Esophagus muscularis mucosa (tissue), 4 donors: ENCODE data around the gene LYPLA2. TPM values are rescaled to one million over a fixed set of nuclear protein-coding genes. Genes with fewer than 3 reads are reported as not detected.
A peak's percentile ranks its signal among the peaks of the same experiment; 100 is the strongest.
"Not testable (repeated sequence)": the region's sequence is repeated elsewhere in the genome, so short reads cannot be mapped to it uniquely, and the experiment has no call there.

Experiments used
- DNase-seq: peaks from one replicate; pipeline ENCODE4 v3.0.0-alpha.2; 2017; ENCODE audit errors: extremely low spot score
- H3K27ac ChIP-seq, 4 donors: fragments of 200-600 bp; sonication (generic); replicated peaks in 1 of 4; 1 replicate in 3 of 4; 2 replicates in 1 of 4; pipeline ENCODE4 v1.5.1; 2016 to 2019; ENCODE audit warnings: mild to moderate bottlenecking in 1 of 4
- H3K27me3 ChIP-seq, 4 donors: fragments of 200-600 bp; sonication (generic); one replicate each; pipeline versions ENCODE4 v1.5.1 to v1.6.0; 2016 to 2019
- H3K36me3 ChIP-seq, 4 donors: fragments of 200-600 bp; sonication (generic); one replicate each; pipeline ENCODE4 v1.5.1; 2016 to 2019
- H3K4me1 ChIP-seq, 4 donors: fragments of 200-600 bp; sonication (generic); one replicate each; pipeline ENCODE4 v1.5.1; 2016 to 2019
- H3K4me3 ChIP-seq, 4 donors: fragments of 200-600 bp; sonication (generic); 1 replicate in 2 of 4; 2 replicates in 2 of 4; pipeline ENCODE4 v1.5.1; 2016 to 2019; ENCODE audit warnings: mild to moderate bottlenecking in 4 of 4, moderate library complexity in 1 of 4
- H3K9me3 ChIP-seq, 4 donors: fragments of 200-600 bp; sonication (generic); 1 replicate in 3 of 4; 2 replicates in 1 of 4; pipeline ENCODE4 v1.5.1; 2016 to 2019
- CTCF ChIP-seq, 3 experiments: fragments of 200-600 bp in 2 of 3; fragments of 450-650 bp in 1 of 3; sonication (generic) in 2 of 3; IDR thresholded peaks; one replicate each; pipeline ENCODE4 v1.5.1; 2017 to 2019; ENCODE audit warnings: antibody characterized with exemption in 3 of 3, mild to moderate bottlenecking in 2 of 3, moderate library complexity in 1 of 3
- EP300 ChIP-seq: sonication (generic); formaldehyde crosslinking; IDR thresholded peaks from one replicate; pipeline ENCODE4 v1.6.1; 2017; ENCODE audit warnings: antibody characterized with exemption
- POLR2A ChIP-seq: fragments of 450-650 bp; IDR thresholded peaks from one replicate; pipeline ENCODE4 v1.6.1; 2017; ENCODE audit warnings: antibody characterized with exemption, moderate library complexity, mild to moderate bottlenecking, low read depth
- POLR2AphosphoS5 ChIP-seq, 2 donors: sonication (generic); formaldehyde crosslinking; IDR thresholded peaks; one replicate each; pipeline ENCODE4 v1.6.1; 2017; ENCODE audit warnings: antibody characterized with exemption in 2 of 2
- WGBS: methylation state at CpG from one replicate; pipeline ENCODE4 v1.1.5; 2018; 5-methylcytosine and 5-hydroxymethylcytosine counted together
- intact Hi-C: fragments of 100-400 bp; cut with DNase I; formaldehyde crosslinking; loops from one replicate; pipeline ENCODE4 v1.15.1; 2023
- total RNA-seq, 4 donors: library from RNA; depleted of rRNA; stranded (reverse); fragments of >200 nt; gene quantifications; one replicate each; pipeline versions ENCODE4 v1.1.0 to v1.2.1, GENCODE V29; 2016

LYPLA2 gene
- total RNA-seq, 4 donors from 2014 or later, result 32.8 to 51.4 (median 40.8) TPM

- Histone ChIP-seq H3K27ac (peak overlapping the region; percentile 92 to 96 (median 94)), H3K4me3 (peak overlapping the region; percentile 81 to 99 (median 86)), H3K4me1 (peaks cover 9 to 31% (median 13%) of the 10 kb centered on the region in 4 donors), H3K27me3 (no peaks in the 10 kb centered on the region), H3K9me3 (no peaks in the 10 kb centered on the region), H3K36me3 (no peaks in the 10 kb centered on the region)
- intact Hi-C loops, result no loop called here
- TF ChIP-seq POLR2AphosphoS5 (IDR thresholded peaks at IDR 0.05) (no peak), POLR2A (no peak), CTCF (IDR thresholded peaks at IDR 0.05) (no peak)
- no peak for DNase-seq
- 67% methylated on average over 24 of the region's 24 CpGs for WGBS
These were observed 35.0 kb downstream of the LYPLA2 start for GRCh38 chr1:23825762-23826522.

GRCh38 chr1:23826590-23826989, 35.6 kb downstream of the LYPLA2 start:
- DNase-seq, H3K27ac ChIP-seq, H3K4me3 ChIP-seq, H3K36me3 ChIP-seq, intact Hi-C loops, H3K9me3 ChIP-seq, H3K27me3 ChIP-seq: not testable (repeated sequence)
- H3K4me1 ChIP-seq, result peaks cover 9 to 31% (median 13%) of the 10 kb centered on the region in 4 donors
- 95% methylated on average over 13 of the region's 13 CpGs for WGBS

- no peak for DNase-seq
- WGBS, result 73% methylated on average over 1 of the region's 1 CpG
- intact Hi-C loops, result no loop called here
- peaks cover 9 to 27% (median 13%) of the 10 kb centered on the region in 4 donors for H3K4me1 ChIP-seq
- no peak overlapping the region for H3K27ac ChIP-seq
- no peaks in the 10 kb centered on the region for H3K36me3 ChIP-seq
- no peaks in the 10 kb centered on the region for H3K9me3 ChIP-seq
- H3K27me3 ChIP-seq, result no peaks in the 10 kb centered on the region
- no peak overlapping the region for H3K4me3 ChIP-seq
- no peak for TF ChIP-seq CTCF (IDR thresholded peaks at IDR 0.05)
- TF ChIP-seq EP300, result no peak
- TF ChIP-seq POLR2AphosphoS5 (IDR thresholded peaks at IDR 0.05), result no peak
- TF ChIP-seq POLR2A, result no peak
These were observed 36.8 kb downstream of the LYPLA2 start for GRCh38 chr1:23827717-23828116.

- H3K9me3 ChIP-seq, DNase-seq, H3K27ac ChIP-seq, intact Hi-C loops, H3K4me3 ChIP-seq, H3K36me3 ChIP-seq: not testable (repeated sequence)
- WGBS, result 83% methylated on average over 6 of the region's 6 CpGs
- H3K27me3 ChIP-seq, result peaks cover 0 to 11% (median 0%) of the 10 kb centered on the region in 4 donors
- peaks cover 4 to 13% (median 12%) of the 10 kb centered on the region in 4 donors for H3K4me1 ChIP-seq
These were observed 43.2 kb downstream of the LYPLA2 start for GRCh38 chr1:23834156-23834555.

- 73% methylated on average over 3 of the region's 3 CpGs for WGBS
- intact Hi-C loops, result no loop called here
These were observed 45.1 kb downstream of the LYPLA2 start for GRCh38 chr1:23836037-23836436.

More at GRCh38 chr1:23836037-23836436, 45.1 kb downstream of the LYPLA2 start:
- DNase-seq, result no peak
- Histone ChIP-seq H3K27me3 (peaks cover 0 to 11% (median 0%) of the 10 kb centered on the region in 4 donors), H3K36me3 (no peaks in the 10 kb centered on the region), H3K4me3 (no peak overlapping the region), H3K9me3 (no peaks in the 10 kb centered on the region), H3K27ac (no peak overlapping the region), H3K4me1 (peaks cover 4 to 13% (median 12%) of the 10 kb centered on the region in 4 donors)
- TF ChIP-seq EP300 (no peak), POLR2AphosphoS5 (IDR thresholded peaks at IDR 0.05) (no peak), CTCF (IDR thresholded peaks at IDR 0.05) (no peak), POLR2A (no peak)
